GM18508 (cell line): ENCODE measurements around the gene HLA-G.

Experiments used
- ATAC-seq: cut with Tn5 transposase; IDR thresholded peaks from one replicate; pipeline ENCODE4 v1.9.1; 2021; ENCODE audit warnings: moderate number of reproducible peaks; ENCODE audit not compliant: insufficient read depth, unreplicated experiment

HLA-G gene

DNA sequence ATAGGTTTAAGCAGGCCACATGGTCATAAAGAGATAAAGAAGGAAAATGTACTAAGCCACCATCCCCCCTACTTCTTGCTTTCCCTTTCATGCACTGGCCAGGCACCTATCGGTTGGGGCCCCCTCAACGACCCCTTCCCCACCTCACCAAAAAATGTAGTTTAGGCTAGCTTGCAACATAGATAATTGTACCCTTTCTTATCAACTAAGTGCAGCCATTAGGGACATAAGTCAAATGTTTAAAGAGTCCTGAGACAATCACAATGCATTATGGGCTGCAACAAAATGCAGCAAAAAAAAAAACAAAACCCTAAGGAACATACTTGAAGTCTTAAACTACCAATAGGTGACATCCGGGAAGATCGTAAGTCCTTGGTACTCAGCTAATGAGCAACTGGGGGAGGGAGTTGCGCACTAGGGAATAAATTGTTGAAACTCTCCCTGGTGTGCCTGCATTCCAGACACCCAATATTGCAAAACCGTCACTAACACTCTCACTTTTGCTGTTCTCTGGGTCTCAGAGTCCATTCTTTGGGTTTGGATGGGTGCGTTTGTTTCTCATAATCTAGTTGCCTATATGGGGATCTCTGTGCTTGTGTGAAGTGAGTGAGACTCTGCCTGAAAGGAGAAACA lies 12.4 kb upstream of the HLA-G start:
- no peak for ATAC-seq

DNA sequence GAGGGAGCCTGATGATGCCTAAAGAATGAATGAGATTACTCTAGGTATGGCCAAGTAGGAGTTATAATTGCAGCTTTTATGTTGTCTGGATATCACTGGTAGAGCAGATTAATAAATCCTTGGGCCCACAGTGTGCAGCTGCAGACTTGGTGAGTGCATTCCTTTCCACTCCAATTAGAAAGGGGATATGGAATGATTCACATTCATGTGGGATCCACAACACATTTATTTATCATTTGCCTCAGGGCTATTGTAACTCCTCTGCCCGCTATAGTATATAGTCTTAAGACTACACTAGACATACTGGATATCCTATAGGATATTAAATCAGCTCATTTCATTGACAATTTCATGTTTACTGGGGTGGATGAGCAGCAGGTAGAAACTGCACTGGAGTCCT lies 11.6 kb upstream of the HLA-G start:
- no peak for ATAC-seq

DNA sequence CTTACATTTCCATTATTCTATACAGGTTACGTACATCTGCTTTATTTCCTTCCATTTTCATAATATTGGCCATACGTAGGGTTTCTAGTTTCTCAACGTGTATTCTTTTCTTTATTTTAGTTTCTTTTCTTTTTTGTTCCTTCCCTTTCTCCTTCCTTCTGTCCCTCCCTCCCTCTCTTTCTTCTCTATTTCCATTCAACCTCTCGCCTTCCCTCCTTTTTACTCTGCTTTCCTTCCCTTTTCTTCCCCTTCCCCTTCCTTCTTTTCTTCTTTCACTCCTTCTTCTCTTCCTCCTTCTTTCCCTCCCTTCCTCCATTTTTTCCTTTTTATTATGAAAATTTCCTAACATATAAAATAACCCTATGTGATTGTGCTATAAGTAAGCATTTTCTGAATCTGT lies 8.7 kb upstream of the HLA-G start:
- ATAC-seq, result no peak

DNA sequence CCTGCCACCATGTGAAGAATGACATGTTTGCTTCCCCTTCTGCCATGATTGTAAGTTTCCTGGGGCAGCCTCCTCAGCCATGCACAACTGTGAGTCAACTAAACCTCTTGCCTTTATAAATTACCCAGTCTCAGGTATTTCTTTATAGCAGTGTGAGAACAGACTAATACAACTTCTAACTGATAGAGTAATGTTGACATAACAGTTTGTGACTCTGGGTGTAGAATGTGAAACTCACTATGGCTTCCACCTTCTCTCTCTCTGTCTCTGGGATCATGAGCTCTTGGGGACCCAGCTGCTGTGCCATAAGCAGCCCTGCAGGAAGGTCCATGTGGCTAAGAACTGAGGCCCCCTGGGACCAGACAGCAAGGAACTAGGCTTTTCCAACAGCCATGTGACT lies 3.5 kb upstream of the HLA-G start:
- no peak for ATAC-seq

DNA sequence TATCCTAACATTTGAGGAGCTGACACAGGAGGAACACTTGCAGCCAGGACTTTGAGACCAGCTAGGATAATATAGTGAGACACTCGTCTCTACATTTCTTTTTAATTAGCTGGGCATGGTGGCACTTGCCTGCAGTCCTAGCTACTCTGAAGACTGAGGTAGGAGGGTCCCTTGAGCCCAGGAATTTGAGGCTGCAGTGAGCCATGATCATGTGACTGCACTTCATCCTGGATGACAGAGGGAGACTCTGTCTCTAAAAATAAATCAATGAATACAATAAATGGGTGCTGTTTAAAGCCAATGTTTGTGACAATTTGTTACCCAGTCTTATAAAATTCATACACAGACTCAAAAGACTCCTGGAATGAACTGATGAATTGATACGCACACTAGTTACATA lies 1.8 kb upstream of the HLA-G start:
- ATAC-seq, result no peak

DNA sequence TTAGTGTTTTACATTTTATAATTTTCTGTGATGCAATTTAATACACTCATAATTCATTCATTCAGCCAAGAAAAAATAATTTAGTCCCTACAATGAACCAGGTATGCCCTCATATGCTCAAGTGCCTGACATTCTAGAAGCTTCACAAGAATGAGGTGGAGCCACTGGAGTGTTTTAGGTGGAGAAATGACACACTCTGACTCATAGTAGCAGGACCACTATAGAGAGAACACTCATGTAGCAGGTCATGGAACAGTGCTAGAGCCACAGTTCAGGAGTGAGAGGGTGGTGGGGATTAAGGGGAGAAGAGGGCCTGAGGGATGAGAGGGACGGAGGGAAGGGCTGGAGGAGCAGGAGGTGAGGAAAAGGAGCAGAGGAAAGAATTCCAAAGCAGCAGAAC lies 1.4 kb upstream of the HLA-G start:
- ATAC-seq, result no peak

DNA sequence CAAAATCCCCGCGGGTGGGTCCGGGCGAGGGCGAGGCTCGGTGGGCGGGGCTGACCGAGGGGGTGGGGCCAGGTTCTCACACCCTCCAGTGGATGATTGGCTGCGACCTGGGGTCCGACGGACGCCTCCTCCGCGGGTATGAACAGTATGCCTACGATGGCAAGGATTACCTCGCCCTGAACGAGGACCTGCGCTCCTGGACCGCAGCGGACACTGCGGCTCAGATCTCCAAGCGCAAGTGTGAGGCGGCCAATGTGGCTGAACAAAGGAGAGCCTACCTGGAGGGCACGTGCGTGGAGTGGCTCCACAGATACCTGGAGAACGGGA lies 809 bp downstream of the HLA-G start:
- ATAC-seq, result no peak

DNA sequence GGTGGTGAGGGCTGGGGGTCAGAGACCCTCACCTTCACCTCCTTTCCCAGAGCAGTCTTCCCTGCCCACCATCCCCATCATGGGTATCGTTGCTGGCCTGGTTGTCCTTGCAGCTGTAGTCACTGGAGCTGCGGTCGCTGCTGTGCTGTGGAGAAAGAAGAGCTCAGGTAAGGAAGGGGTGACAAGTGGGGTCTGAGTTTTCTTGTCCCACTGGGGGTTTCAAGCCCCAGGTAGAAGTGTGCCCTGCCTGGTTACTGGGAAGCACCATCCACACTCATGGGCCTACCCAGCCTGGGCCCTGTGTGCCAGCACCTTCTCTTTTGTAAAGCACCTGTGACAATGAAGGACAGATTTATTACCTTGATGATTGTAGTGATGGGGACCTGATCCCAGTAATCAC lies 2.1 kb downstream of the HLA-G start:
- no peak for ATAC-seq

DNA sequence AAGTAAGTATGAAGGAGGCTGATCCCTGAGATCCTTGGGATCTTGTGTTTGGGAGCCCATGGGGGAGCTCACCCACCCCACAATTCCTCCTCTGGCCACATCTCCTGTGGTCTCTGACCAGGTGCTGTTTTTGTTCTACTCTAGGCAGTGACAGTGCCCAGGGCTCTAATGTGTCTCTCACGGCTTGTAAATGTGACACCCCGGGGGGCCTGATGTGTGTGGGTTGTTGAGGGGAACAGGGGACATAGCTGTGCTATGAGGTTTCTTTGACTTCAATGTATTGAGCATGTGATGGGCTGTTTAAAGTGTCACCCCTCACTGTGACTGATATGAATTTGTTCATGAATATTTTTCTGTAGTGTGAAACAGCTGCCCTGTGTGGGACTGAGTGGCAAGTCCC lies 2.8 kb downstream of the HLA-G start:
- no peak for ATAC-seq

DNA sequence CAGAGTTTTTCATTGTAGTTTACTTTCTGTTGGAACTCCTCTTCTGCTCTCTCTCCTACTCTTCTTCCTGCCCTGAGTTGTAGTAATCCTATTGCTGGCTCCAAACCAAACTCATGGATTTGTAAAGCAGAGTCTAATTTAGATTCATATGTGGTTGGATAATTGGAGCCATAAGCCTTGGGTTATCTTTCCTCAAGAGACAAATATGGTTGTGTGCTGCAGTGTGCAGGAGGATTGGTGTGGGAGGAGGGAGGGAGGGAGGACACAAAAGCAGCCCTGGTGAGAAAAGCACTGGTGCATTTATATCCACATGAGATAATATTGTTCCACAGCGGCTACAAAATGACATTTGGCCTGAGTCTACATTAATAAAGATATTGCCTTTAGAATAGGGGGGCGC lies 4.2 kb downstream of the HLA-G start:
- ATAC-seq, result no peak

DNA sequence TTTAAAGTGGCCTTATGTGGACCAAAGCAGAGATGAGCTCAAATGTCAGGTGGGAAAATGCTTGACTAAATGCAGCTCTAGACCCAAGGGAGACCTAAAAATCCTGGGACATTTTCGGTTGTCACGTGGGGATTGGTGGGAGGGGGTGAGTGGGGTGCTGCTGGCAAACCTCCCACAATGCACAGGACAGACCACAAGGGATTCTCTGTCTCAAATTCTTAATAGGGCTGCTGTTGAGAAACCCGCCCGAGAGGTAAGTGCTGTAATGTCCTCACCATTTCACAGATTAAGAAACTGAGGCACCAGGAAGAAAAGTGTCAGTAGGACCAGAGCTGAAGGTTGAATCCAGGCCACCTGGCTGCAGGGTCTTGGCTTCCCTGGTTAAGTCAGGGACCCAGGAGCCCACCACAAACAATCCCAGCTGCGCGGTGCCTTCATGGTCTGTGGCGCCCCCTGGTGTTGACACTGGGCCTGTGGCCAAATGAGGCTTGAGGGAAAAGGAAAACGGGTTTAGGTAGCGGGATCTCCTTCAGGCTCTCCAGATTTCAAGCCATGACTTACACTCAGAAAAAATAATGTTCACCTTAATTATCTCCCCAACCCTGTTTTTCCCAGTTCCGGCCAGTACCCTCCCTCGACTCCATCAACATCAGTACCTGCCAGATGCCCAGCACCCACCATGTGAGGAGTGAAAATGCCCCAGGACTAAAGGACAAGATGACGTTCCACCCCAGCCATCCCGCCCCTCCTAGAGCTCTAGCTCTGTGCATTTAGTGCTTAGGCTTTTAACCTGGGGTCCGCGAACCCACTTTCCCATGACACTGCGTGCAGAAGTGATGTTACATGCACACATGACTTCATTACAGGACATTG lies 7.2 kb downstream of the HLA-G start:
- no peak for ATAC-seq

DNA sequence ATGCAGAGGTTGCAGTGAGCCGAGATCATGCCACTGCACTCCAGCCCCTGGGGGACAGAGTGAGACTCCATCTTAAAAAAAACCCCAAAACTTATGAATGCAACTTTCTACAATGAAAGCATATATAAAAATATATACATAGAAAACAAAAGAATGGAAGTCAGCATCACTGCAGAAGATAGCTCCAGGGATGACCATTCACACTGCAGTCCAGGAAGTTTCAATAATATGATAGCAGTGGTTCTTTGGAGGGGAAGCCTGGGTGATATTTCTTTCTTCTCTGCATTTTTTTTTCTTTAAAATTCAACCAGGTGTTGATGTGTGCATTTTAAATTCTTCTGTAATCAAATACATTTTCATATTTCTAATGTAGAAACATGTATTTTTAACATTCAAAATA lies 12.3 kb downstream of the HLA-G start:
- ATAC-seq, result no peak

DNA sequence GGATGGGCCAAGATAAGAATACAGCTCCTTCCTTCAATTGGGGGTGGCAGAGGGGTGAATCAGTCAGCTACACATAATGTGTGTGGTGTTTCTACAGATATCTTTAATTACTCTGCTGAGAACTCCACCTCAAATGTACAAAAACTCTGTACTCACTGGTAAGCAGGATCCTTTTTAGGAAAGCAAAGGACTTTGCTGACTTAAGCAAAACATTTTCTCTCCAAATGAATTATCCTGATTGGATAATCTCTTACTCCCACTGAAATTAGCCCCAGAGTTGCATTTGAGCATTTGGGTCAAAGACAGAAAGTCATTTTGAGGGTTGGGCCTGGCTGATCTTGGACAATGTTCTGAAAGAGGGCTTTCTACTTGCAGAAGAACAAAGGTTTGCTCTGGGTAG lies 13.4 kb downstream of the HLA-G start:
- ATAC-seq, result no peak

DNA sequence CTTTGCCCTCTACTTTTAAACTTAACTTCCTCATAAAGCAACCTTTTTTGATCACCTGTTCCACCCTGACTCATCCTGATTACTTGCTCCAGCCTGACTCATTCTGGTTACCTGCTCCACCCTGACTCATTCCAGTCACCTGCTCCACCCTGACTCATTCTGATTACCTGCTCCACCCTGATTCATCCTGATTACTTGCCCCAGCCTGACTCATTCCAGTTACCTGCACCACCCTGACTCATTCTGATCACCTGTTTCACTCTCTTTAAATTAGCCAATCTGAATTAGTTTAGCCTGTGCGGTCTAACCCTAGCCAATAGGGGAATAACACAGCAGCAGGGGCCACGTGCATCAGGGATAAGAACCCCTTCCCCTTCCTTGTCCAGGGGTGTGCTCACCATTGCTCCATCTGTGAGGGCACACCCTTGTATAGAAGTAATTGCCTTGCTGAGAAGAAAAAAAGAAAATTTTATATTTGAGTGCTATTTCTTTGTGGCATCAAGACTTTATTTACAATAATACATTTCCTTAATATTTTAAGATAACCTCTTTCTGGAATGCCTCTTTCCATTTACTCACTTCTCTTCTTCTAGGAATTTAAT lies 17.9 kb downstream of the HLA-G start:
- ATAC-seq, result no peak

DNA sequence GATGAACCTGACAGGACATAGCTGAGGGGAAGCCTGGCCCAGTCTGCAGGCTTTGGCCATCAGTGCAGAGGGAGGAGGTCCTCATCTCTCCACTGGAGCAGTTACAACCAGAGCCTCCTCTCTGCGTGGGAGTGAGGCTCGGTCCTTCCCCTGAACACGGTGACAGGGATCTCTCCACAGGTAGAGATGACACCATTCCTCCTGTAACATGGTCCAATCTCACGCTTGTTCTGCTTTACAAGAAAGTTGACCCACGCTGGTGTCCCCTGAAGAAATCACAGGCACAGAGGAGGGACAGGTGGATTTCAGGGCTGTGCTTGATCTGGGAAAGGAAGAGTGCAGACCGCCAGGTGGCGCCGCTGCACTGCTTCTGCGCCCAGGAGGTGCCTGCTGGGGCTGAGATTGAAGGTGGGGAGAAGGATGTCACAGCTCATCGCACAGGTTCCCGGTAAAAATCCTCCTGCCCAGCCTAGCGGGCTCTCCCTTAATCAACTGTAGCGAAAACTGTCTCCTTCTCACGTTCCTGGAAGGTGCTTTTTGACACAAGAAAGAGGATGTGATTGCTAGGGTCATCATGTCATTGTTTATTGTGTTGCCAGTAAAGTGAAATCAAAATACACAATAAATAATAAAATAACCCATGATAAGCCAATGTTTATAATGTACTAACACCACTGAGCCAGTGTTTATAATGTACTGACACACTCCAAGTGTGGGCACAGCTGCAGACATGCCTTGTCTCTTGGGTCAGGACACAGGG lies 20.4 kb downstream of the HLA-G start:
- ATAC-seq, result no peak

DNA sequence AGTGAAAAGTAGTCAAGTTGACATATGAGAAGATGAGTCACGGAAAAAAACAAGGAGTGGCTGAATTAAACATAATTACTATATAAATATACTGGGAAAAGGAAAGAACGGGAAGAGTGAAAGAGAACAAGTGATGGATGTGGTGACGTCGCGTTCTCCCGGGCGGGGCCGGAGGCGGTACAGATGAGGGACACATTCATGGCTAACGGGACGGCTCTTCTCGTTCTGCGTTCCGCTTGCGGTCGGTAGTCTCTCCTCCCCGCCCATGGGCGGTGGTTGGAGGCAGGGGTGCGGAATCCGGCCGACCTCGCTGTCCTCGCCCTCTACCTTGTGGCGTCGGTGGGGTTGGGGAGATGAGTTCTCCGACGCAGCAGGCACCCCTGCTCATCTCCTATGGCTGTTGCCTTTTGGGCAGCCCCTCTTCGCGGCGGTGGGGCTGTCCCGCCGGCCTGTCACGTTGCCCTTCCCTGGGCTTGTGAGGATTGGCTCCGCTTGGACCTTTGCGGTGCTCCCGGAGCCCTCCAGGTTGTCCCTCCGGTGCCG lies 22.5 kb downstream of the HLA-G start:
- no peak for ATAC-seq

DNA sequence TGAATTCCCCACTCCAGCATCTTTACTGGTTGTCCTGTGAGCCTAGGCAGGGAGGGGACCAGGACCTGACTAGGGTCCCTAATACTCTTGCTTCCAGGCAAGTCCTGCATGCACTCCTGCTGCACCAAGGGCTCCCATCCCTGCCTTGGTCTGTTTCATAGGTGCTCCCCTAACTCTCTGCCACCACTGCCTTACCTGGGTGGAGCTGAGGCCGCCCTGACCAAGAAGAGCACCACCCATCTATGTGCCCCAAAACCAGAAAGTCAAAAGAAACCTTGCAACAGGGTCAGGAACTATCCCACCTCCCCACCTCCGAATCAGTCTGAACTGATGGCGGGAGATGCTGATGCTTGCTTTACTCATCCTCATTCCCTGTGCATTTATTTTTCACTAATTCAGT lies 23.6 kb downstream of the HLA-G start:
- ATAC-seq, result no peak

DNA sequence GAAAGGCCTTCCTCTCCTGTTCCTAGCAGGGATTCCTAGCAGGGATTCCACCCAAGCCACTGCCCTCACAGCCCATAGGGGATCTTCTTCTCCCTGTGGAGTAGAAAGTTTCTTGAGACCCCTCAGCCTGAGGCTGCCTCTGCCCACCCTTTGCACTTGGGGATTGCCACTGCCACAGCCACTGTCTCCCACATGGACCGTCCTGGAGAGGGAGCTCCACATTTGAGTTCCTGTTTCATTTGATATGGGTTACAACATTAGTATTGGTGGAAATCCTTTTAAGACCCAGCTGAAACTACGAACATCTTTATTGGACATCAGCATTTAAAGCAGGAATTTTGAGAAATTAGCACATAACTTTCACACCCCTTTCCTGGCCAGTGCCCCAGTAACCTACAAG lies 25.6 kb downstream of the HLA-G start:
- ATAC-seq, result no peak

DNA sequence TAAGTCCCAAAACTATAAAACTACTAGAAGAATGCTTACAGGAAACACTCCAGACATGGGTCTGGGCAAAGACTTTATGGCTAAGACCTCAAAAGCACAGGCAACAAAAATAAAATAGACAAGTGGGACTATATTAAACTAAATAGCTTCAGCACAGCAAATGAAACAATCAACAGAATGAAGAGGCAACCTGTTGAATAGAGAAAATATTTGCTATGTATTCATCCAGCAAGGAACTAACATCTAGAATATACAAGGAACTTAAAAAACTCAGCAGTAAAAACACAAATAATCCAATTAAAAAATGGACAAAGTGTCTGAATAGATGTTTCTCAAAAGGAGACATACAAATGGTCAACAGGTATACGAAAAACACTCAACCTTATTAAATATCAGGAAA lies 30.4 kb downstream of the HLA-G start:
- ATAC-seq, result no peak

DNA sequence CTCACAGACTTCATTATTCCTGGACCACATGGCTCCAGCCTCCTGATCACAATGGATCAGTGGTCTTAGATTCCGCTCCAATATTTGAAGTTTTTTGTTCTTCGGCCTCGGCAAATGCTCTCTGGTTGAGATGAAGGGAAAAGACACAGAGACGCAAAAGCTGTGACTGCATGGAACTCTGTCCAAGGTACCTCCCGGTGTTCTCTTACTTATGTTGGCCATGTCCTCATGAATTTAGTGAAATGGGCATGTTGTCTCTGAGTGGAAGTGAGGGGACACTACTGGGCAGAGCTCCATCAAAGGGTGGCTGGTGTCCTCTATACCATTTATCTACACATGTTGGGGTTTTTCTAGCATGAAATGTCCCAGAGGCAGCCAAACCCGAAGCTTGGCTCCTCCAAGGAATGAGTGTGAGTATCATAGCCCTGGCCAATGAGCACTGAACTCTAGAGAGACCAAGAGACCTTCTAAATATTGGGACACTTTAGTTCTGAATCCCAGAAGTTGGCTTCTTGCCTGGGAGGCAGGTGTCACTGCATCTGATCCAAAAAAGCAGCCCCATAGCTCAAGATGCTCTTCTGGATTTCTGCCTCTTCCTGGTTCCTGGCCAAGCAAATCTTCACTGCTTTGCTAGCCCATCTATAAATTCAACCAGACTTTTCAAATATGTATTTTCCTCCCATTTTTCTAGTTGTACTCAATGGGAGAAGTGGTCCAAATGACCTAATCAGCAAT lies 34.1 kb downstream of the HLA-G start:
- no peak for ATAC-seq
